Ishikawa (cell line): ENCODE results near the gene CPPED1.

Experiments
- CREB1 ChIP-seq: IDR thresholded peaks from 2 replicates; pipeline ENCODE4 v1.6.1; 2012; ENCODE audit warnings: low read depth
- EGR1 ChIP-seq: IDR thresholded peaks from 2 replicates; pipeline ENCODE4 v1.6.1; 2012
- FOXM1 ChIP-seq: IDR thresholded peaks from 2 replicates; pipeline ENCODE4 v1.6.1; 2012; ENCODE audit warnings: low read depth, borderline replicate concordance
- TAF1 ChIP-seq: IDR thresholded peaks from 2 replicates; pipeline ENCODE4 v1.6.1; 2012; ENCODE audit warnings: low read depth, mild to moderate bottlenecking
- TCF12 ChIP-seq: IDR thresholded peaks from 2 replicates; pipeline ENCODE4 v1.6.1; 2012; ENCODE audit warnings: low read depth
- YY1 ChIP-seq: IDR thresholded peaks from 2 replicates; pipeline ENCODE4 v1.6.1; 2012; ENCODE audit warnings: low read depth
- TF ChIP-seq, protein P1 (sequence below): IDR thresholded peaks from 2 replicates; pipeline ENCODE4 v1.6.1; 2012
- TF ChIP-seq, protein P2 (sequence below): IDR thresholded peaks from 2 replicates; pipeline ENCODE4 v1.6.1; 2012

DNA sequence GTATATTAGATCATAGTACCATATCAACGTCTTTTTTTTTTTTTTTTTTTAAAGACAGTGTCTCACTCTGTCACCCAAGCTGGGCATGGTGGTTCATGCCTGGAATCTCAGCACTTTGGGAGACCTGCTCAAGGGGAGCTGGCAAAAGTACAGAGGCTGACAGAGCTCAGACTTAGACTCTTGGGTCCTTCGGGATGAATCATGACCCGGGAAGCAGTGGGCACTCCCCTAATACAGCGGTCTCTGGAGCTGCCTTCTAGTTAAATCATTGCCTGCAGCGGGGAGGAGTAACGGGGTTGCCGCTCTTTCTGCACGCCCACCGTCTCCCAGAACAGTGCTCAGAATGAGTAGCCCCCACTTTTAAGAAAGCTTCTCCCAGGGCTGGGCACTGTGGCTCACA, 174.4 kb downstream of the CPPED1 start:
- no peak for TF ChIP-seq CREB1
- TF ChIP-seq, protein P1, sequence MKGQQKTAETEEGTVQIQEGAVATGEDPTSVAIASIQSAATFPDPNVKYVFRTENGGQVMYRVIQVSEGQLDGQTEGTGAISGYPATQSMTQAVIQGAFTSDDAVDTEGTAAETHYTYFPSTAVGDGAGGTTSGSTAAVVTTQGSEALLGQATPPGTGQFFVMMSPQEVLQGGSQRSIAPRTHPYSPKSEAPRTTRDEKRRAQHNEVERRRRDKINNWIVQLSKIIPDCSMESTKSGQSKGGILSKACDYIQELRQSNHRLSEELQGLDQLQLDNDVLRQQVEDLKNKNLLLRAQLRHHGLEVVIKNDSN: no peak
- TF ChIP-seq, protein P2, sequence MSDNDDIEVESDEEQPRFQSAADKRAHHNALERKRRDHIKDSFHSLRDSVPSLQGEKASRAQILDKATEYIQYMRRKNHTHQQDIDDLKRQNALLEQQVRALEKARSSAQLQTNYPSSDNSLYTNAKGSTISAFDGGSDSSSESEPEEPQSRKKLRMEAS: no peak
- TF ChIP-seq YY1: no peak
- TF ChIP-seq TAF1: no peak
- no peak for TF ChIP-seq FOXM1
- no peak for TF ChIP-seq EGR1
- TF ChIP-seq TCF12: no peak
